ENCODE measurements around the gene FADD. TPM values are rescaled to one million over a fixed set of nuclear protein-coding genes. Genes with fewer than 3 reads are reported as not detected.

Gene FADD
- polyA plus RNA-seq, 1 donor (not counting 4 experiments of a cell fraction or from before 2014, with no cell fraction given) = 33.7 TPM

DNA sequence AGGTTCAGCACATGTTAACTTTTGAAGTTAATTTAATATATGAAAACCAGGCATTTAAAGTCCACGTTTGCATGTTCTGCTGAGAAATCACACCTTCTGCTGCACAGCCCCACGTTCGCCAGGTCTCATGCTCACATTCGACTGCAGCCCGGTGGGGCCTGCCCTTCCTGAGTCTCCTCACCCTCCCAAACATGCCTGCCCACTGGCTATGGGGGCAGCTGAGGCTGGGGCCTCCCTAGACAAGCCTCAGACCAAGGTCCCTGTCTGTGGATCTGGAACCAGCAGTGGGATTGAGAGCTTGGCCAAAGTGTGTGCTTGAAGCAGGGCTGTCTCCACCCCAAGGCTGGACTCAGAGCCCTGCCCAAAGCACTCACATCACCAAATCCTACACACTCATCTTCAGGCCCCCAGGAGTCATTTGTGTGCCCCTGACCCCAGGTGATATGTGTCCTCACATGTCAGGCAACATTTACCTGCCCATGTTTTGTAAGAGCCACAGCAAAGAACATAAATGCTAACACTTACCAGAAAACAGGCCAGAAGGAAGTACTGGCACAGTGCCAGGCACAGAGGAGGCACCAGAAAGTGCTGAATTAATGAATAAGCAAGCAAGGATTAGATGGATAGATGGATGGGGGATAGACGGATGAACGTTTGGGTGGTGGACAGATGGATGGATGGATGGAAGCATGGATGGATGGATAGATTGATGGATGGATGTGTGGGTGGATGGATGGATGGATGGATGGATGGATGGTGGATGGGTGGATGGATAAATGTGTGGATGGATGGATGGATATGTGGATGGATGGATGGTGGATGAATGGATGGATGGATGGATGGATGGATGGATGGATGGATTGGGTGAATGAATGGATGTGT is 9.4 kb upstream of the FADD start:
- no peaks in the 10 kb centered on the region for H4K20me1 ChIP-seq (ENCODE audit: control insufficient read depth, extremely low read depth, insufficient read depth, low read length)
- no peak overlapping the region for H3K9ac ChIP-seq (ENCODE audit: control insufficient read depth, extremely low read depth, insufficient read depth, low read length)
- no peaks in the 10 kb centered on the region for H3K36me3 ChIP-seq (ENCODE audit: control insufficient read depth in 2 of 2, extremely low read depth in 1 of 2, insufficient read depth in 2 of 2, low read length in 2 of 2)
- TF ChIP-seq EZH2 (IDR thresholded peaks at IDR 0.05; ENCODE audit: low read length) = no peak
- TF ChIP-seq, protein P1, sequence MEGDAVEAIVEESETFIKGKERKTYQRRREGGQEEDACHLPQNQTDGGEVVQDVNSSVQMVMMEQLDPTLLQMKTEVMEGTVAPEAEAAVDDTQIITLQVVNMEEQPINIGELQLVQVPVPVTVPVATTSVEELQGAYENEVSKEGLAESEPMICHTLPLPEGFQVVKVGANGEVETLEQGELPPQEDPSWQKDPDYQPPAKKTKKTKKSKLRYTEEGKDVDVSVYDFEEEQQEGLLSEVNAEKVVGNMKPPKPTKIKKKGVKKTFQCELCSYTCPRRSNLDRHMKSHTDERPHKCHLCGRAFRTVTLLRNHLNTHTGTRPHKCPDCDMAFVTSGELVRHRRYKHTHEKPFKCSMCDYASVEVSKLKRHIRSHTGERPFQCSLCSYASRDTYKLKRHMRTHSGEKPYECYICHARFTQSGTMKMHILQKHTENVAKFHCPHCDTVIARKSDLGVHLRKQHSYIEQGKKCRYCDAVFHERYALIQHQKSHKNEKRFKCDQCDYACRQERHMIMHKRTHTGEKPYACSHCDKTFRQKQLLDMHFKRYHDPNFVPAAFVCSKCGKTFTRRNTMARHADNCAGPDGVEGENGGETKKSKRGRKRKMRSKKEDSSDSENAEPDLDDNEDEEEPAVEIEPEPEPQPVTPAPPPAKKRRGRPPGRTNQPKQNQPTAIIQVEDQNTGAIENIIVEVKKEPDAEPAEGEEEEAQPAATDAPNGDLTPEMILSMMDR (optimal IDR thresholded peaks at IDR 0.05 in 1 of 3, IDR thresholded peaks at IDR 0.05 in 1 of 3, conservative IDR thresholded peaks at IDR 0.05 in 1 of 3; ENCODE audit: extremely low read depth in 1 of 3, insufficient read depth in 2 of 3, low read length in 3 of 3) = no peak
- DNase-seq (ENCODE audit: low read depth, low spot score) (no peak), FAIRE-seq (no peak)
- dilution Hi-C loops (cut with MboI; ENCODE audit: extremely low pct_ligation_motif_present, low sequenced_read_pairs) = no loop called here
- peaks cover 9% of the 10 kb centered on the region for H3K4me1 ChIP-seq (ENCODE audit: control insufficient read depth, extremely low read depth, insufficient read depth, low read length)
- no peak overlapping the region for H3K4me3 ChIP-seq (ENCODE audit: control insufficient read depth in 2 of 3, extremely low read depth in 1 of 3, insufficient read depth in 2 of 3, low read depth in 1 of 3, low read length in 3 of 3)
- no peaks in the 10 kb centered on the region for H3K79me2 ChIP-seq (ENCODE audit: control insufficient read depth, insufficient read depth, low read length)
- no peaks in the 10 kb centered on the region for H3K9me1 ChIP-seq (ENCODE audit: control insufficient read depth, extremely low read depth, insufficient read depth, low read length)
- H3K27ac ChIP-seq (ENCODE audit: control insufficient read depth, insufficient read depth, low read length) = no peak overlapping the region
- H2AFZ ChIP-seq (ENCODE audit: control insufficient read depth, low read length) = no peak overlapping the region
- H3K4me2 ChIP-seq (ENCODE audit: control insufficient read depth, extremely low read depth, insufficient read depth, low read depth, low read length) = no peak overlapping the region
- no peaks in the 10 kb centered on the region for H3K27me3 ChIP-seq (ENCODE audit: control insufficient read depth, extremely low read depth, insufficient read depth, low read length)
- H3K9me3 ChIP-seq (ENCODE audit: control insufficient read depth, low read depth, low read length) = no peaks in the 10 kb centered on the region

DNA sequence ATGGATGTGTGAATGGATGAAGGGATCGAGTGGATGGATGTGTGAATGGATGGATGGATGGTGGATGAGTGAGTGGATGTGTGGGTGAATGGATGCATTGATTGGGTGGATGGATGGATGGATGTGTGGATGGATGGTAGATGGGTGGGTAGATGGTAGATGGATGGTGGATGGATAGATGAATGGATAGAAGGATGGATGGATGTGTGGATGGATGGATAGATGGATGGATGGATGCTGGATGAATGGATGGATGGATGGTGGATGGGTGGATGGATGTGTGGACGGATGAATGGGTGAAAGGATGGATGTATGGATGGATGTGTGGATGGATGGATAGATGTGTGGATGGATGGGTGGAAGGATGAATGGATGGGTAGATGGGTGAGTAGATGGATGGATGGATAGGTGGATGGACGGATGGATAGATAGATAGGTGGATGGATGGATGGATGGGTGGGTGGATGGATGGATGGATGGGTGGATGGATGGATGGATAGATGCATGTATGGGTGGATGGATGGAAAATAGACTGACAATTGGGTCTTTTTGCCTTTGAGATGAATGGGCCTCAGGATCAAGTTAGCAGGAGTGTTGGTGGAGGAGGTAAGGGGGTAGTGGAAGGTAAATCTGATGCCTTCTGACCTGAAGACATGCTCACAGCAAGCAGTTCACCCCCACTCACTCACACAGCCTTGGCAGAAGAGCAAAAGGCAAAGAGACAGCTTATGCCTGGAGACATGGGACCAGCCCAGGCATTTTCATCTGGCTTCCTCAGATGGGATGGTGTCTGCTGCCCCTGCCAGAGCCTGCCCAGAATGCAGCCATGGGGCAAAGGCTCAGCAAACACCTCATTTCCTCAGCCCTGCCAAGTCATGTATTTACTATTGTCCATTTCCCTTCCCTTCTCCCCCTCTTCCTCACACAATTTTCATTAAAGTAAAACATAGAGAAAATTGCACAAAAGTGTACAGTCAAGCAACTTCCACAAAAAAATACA is 8.0 kb upstream of the FADD start:
- Histone ChIP-seq H3K36me3 (ENCODE audit: control insufficient read depth in 2 of 2, extremely low read depth in 1 of 2, insufficient read depth in 2 of 2, low read length in 2 of 2) (no peaks in the 10 kb centered on the region), H4K20me1 (ENCODE audit: control insufficient read depth, extremely low read depth, insufficient read depth, low read length) (no peaks in the 10 kb centered on the region), H3K27me3 (ENCODE audit: control insufficient read depth, extremely low read depth, insufficient read depth, low read length) (no peaks in the 10 kb centered on the region), H3K9me1 (ENCODE audit: control insufficient read depth, extremely low read depth, insufficient read depth, low read length) (no peaks in the 10 kb centered on the region), H3K4me1 (ENCODE audit: control insufficient read depth, extremely low read depth, insufficient read depth, low read length) (peaks cover 10% of the 10 kb centered on the region), H3K27ac (ENCODE audit: control insufficient read depth, insufficient read depth, low read length) (no peak overlapping the region), H3K9ac (ENCODE audit: control insufficient read depth, extremely low read depth, insufficient read depth, low read length) (no peak overlapping the region), H3K79me2 (ENCODE audit: control insufficient read depth, insufficient read depth, low read length) (no peaks in the 10 kb centered on the region), H3K9me3 (ENCODE audit: control insufficient read depth, low read depth, low read length) (no peaks in the 10 kb centered on the region), H3K4me2 (ENCODE audit: control insufficient read depth, extremely low read depth, insufficient read depth, low read depth, low read length) (peak overlapping the region; percentile 45), H3K4me3 (ENCODE audit: control insufficient read depth in 2 of 3, extremely low read depth in 1 of 3, insufficient read depth in 2 of 3, low read depth in 1 of 3, low read length in 3 of 3) (no peak overlapping the region), H2AFZ (ENCODE audit: control insufficient read depth, low read length) (no peak overlapping the region)
- dilution Hi-C loops (cut with MboI; ENCODE audit: extremely low pct_ligation_motif_present, low sequenced_read_pairs) = no loop called here
- no peak for DNase-seq (ENCODE audit: low read depth, low spot score)
- TF ChIP-seq, protein P1 (optimal IDR thresholded peaks at IDR 0.05 in 1 of 3, IDR thresholded peaks at IDR 0.05 in 1 of 3, conservative IDR thresholded peaks at IDR 0.05 in 1 of 3; ENCODE audit: extremely low read depth in 1 of 3, insufficient read depth in 2 of 3, low read length in 3 of 3) = peak; percentile 13 to 58 (median 26)
- TF ChIP-seq EZH2 (IDR thresholded peaks at IDR 0.05; ENCODE audit: low read length) = no peak
- peak; percentile 36 for FAIRE-seq

All from keratinocyte (primary cell).